HG03280 (cell line): ENCODE results near the gene FAM118A.
"Not testable (repeated sequence)": the region's sequence is repeated elsewhere in the genome, so short reads cannot be mapped to it uniquely, and the experiment has no call there.

Source experiments
- ATAC-seq: cut with Tn5 transposase; IDR thresholded peaks from one replicate; pipeline ENCODE4 v1.9.1; 2021; ENCODE audit warnings: mild to moderate bottlenecking, moderate library complexity; ENCODE audit not compliant: unreplicated experiment

Gene FAM118A

GRCh38 chr22:45308957-45309421 lies 745 bp upstream of the FAM118A start:
- no peak for ATAC-seq

- ATAC-seq: no peak
Measured at GRCh38 chr22:45310331-45310976, 720 bp downstream of the FAM118A start.

- no peak for ATAC-seq
Measured at GRCh38 chr22:45310977-45311531, 1.3 kb downstream of the FAM118A start.

GRCh38 chr22:45312415-45312814 lies 2.7 kb downstream of the FAM118A start:
- ATAC-seq: no peak

- ATAC-seq: no peak
Measured at GRCh38 chr22:45312856-45313255, 3.1 kb downstream of the FAM118A start.

GRCh38 chr22:45314054-45314721 lies 4.5 kb downstream of the FAM118A start:
- no peak for ATAC-seq

GRCh38 chr22:45314786-45315185 lies 5.1 kb downstream of the FAM118A start:
- ATAC-seq: no peak

GRCh38 chr22:45316796-45317526 lies 7.2 kb downstream of the FAM118A start:
- ATAC-seq: no peak

- no peak for ATAC-seq
Measured at GRCh38 chr22:45317551-45318167, 7.9 kb downstream of the FAM118A start.

- peak; percentile 74 for ATAC-seq
Measured at GRCh38 chr22:45318168-45318557, 8.4 kb downstream of the FAM118A start.

- peak; percentile 37 for ATAC-seq
Measured at GRCh38 chr22:45318558-45319323, 9.0 kb downstream of the FAM118A start.

GRCh38 chr22:45319324-45319685 lies 9.6 kb downstream of the FAM118A start:
- ATAC-seq: no peak

GRCh38 chr22:45320357-45320976 lies 10.7 kb downstream of the FAM118A start:
- ATAC-seq: no peak

- ATAC-seq: no peak
Measured at GRCh38 chr22:45321827-45322226, 12.1 kb downstream of the FAM118A start.

GRCh38 chr22:45322873-45323525 lies 13.3 kb downstream of the FAM118A start:
- ATAC-seq: no peak

- ATAC-seq: no peak
Measured at GRCh38 chr22:45323695-45324094, 14.0 kb downstream of the FAM118A start.

- no peak for ATAC-seq
Measured at GRCh38 chr22:45324311-45324711, 14.6 kb downstream of the FAM118A start.

- not testable (repeated sequence) for ATAC-seq
Measured at GRCh38 chr22:45328261-45328660, 18.5 kb downstream of the FAM118A start.

- ATAC-seq: no peak
Measured at GRCh38 chr22:45328822-45329529, 19.2 kb downstream of the FAM118A start.
